ENCODE results near the gene RTKN.

RTKN gene

GRCh38 chr2:74401891-74402290 is 39.8 kb downstream of the RTKN start:
- Histone ChIP-seq H3K9me3 (ENCODE audit: insufficient read depth, low read length) (no peaks in the 10 kb centered on the region), H3K9ac (ENCODE audit: low read length) (no peak overlapping the region), H3K36me3 (ENCODE audit: low read length) (no peaks in the 10 kb centered on the region), H3K4me3 (ENCODE audit: insufficient read depth, low read length, poor library complexity, severe bottlenecking) (no peak overlapping the region), H4K20me1 (ENCODE audit: low read depth, low read length) (no peaks in the 10 kb centered on the region), H3K9me2 (replicated peaks; ENCODE audit: insufficient read depth, low read length) (no peaks in the 10 kb centered on the region), H3K4me2 (ENCODE audit: low read depth, low read length, poor library complexity, severe bottlenecking) (no peak overlapping the region), H3F3A (ENCODE audit: insufficient read depth) (no peaks in the 10 kb centered on the region), H3K27ac (ENCODE audit: low read depth, low read length) (no peak overlapping the region), H3K79me2 (ENCODE audit: insufficient read depth, low read length) (no peaks in the 10 kb centered on the region), H2AFZ (ENCODE audit: low read depth, low read length, severe bottlenecking) (no peak overlapping the region), H3K27me3 (ENCODE audit: low read length) (no peaks in the 10 kb centered on the region)
- no peak for TF ChIP-seq EZH2phosphoT487 (conservative IDR thresholded peaks at IDR 0.05; ENCODE audit: low read length)
- TF ChIP-seq CTCF (IDR thresholded peaks at IDR 0.05; ENCODE audit: insufficient read depth, low read length, poor library complexity, severe bottlenecking) = no peak

DNA sequence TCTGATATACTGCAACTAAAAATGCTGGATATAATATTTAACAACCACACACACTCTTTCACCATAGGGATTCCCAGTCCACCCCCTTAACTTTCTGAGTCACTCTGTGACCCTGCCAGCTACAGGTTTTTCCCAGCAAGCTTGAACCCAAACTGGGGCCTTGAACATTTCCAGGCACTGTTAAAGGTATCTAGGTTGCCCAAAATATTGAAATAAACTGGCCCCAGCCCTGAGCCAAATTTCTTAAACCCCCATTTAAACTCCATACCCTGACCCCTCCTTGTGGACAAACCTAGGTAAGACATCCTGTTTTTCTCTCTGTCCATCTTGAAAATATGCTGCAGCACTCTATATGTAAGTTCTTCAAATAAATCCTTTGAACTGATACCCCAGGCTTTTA is 42.0 kb downstream of the RTKN start:
- no peaks in the 10 kb centered on the region for H3K27me3 ChIP-seq (ENCODE audit: low read length)
- no peak overlapping the region for H3K9ac ChIP-seq (ENCODE audit: low read length)
- no peaks in the 10 kb centered on the region for H3K9me2 ChIP-seq (replicated peaks; ENCODE audit: insufficient read depth, low read length)
- no peaks in the 10 kb centered on the region for H3F3A ChIP-seq (ENCODE audit: insufficient read depth)
- H3K4me2 ChIP-seq (ENCODE audit: low read depth, low read length, poor library complexity, severe bottlenecking) = no peak overlapping the region
- H3K27ac ChIP-seq (ENCODE audit: low read depth, low read length) = no peak overlapping the region
- H4K20me1 ChIP-seq (ENCODE audit: low read depth, low read length) = no peaks in the 10 kb centered on the region
- no peak overlapping the region for H3K4me3 ChIP-seq (ENCODE audit: insufficient read depth, low read length, poor library complexity, severe bottlenecking)
- TF ChIP-seq EZH2phosphoT487 (conservative IDR thresholded peaks at IDR 0.05; ENCODE audit: low read length) (no peak), CTCF (IDR thresholded peaks at IDR 0.05; ENCODE audit: insufficient read depth, low read length, poor library complexity, severe bottlenecking) (no peak)
- H3K9me3 ChIP-seq (ENCODE audit: insufficient read depth, low read length) = no peaks in the 10 kb centered on the region
- no peaks in the 10 kb centered on the region for H3K79me2 ChIP-seq (ENCODE audit: insufficient read depth, low read length)
- no peak overlapping the region for H2AFZ ChIP-seq (ENCODE audit: low read depth, low read length, severe bottlenecking)
- no peaks in the 10 kb centered on the region for H3K36me3 ChIP-seq (ENCODE audit: low read length)

DNA sequence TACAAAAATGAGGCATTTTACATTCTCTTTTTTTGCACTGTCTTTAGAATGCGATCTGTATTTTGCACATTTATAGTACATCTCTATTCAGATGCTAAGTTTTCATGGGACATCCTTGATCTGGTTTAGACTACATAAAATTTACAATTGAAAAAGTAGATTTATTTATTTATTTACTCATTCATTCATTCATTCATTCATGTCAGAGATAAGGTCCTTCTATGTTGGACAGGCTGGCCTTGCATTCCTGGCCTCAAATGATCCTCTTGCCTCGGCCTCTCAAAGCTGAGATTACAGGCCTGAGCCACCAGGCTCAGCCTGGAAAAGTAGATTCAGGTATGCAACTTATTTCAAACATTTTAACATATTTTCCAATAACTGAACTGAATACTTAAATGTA is 45.6 kb downstream of the RTKN start:
- H4K20me1 ChIP-seq (ENCODE audit: low read depth, low read length) = no peaks in the 10 kb centered on the region
- H3K9me3 ChIP-seq (ENCODE audit: insufficient read depth, low read length) = no peaks in the 10 kb centered on the region
- H3K27me3 ChIP-seq (ENCODE audit: low read length) = no peaks in the 10 kb centered on the region
- H3K4me3 ChIP-seq (ENCODE audit: insufficient read depth, low read length, poor library complexity, severe bottlenecking) = no peak overlapping the region
- H3K9ac ChIP-seq (ENCODE audit: low read length) = no peak overlapping the region
- H3F3A ChIP-seq (ENCODE audit: insufficient read depth) = no peaks in the 10 kb centered on the region
- TF ChIP-seq EZH2phosphoT487 (conservative IDR thresholded peaks at IDR 0.05; ENCODE audit: low read length) = no peak
- TF ChIP-seq CTCF (IDR thresholded peaks at IDR 0.05; ENCODE audit: insufficient read depth, low read length, poor library complexity, severe bottlenecking) = no peak
- no peaks in the 10 kb centered on the region for H3K9me2 ChIP-seq (replicated peaks; ENCODE audit: insufficient read depth, low read length)
- H3K36me3 ChIP-seq (ENCODE audit: low read length) = no peaks in the 10 kb centered on the region
- H2AFZ ChIP-seq (ENCODE audit: low read depth, low read length, severe bottlenecking) = no peak overlapping the region
- H3K27ac ChIP-seq (ENCODE audit: low read depth, low read length) = no peak overlapping the region
- peaks cover 4% of the 10 kb centered on the region; the same call in 1 of the 2 replicates for H3K79me2 ChIP-seq (ENCODE audit: insufficient read depth, low read length)
- no peak overlapping the region for H3K4me2 ChIP-seq (ENCODE audit: low read depth, low read length, poor library complexity, severe bottlenecking)

Data from SU-DHL-6 (cell line).